Epithelial cell of umbilical artery (primary cell): ENCODE data around the gene SSC5D. TPM values are rescaled to one million over a fixed set of nuclear protein-coding genes. Genes with fewer than 3 reads are reported as not detected.

ENCODE experiments used
- total RNA-seq: library from RNA; depleted of rRNA; stranded (reverse); fragments of >200 nt; gene quantifications from 2 replicates; pipeline ENCODE4 v1.2.3, GENCODE V29; 2014

SSC5D gene
- total RNA-seq: 0.32 and 2.3 TPM in 2 replicates

GRCh38 chr19:55487924-55488687 lies at the start of gene SSC5D:
Gene SSC5D, plus strand, starts transcription at chr19:55488436. Its CDS starts 154 bp downstream, at chr19:55488590.

GRCh38 chr19:55443045-55443823 lies 45.0 kb upstream of the SSC5D start, which contains the start of gene SHISA7:
Gene SHISA7, minus strand, starts transcription at chr19:55443300. Its CDS starts 437 bp downstream, at chr19:55442863.

GRCh38 chr19:55461259-55461973 lies 26.8 kb upstream of the SSC5D start, which contains the start of gene ISOC2:
Gene ISOC2, minus strand, starts transcription at chr19:55461642. Its CDS starts 5,156 bp downstream, at chr19:55456486.

GRCh38 chr19:55464662-55465054 lies 23.6 kb upstream of the SSC5D start, which contains the start of gene C19orf85:
Gene C19orf85, minus strand, starts transcription at chr19:55464751. Its CDS starts 197 bp downstream, at chr19:55464554.

GRCh38 chr19:55476100-55476775 lies 12.0 kb upstream of the SSC5D start, which contains the start of gene ZNF628:
Gene ZNF628, plus strand, starts transcription at chr19:55476617. Its CDS starts 3,294 bp downstream, at chr19:55479911.

GRCh38 chr19:55484593-55485438 lies 3.4 kb upstream of the SSC5D start, which contains the start of gene NAT14:
Gene NAT14, plus strand, starts transcription at chr19:55485188. Its CDS starts 521 bp downstream, at chr19:55485709.

GRCh38 chr19:55536951-55537740 lies 48.9 kb downstream of the SSC5D start, which contains the start of gene SBK2:
Gene SBK2, minus strand, starts transcription at chr19:55537133. Its CDS starts 839 bp downstream, at chr19:55536294.

GRCh38 chr19:55545443-55545842 lies 57.2 kb downstream of the SSC5D start, which contains the start of gene SBK3:
Gene SBK3, minus strand, starts transcription at chr19:55545543. Its CDS starts 0 bp downstream, at chr19:55545543.

Other genes starting within 250 kb of the SSC5D start
- gene PPP6R1, start 229.4 kb upstream of the SSC5D start, total RNA-seq: 20.1 and 22.3 TPM in 2 replicates
- gene HSPBP1, start 208.3 kb upstream of the SSC5D start, total RNA-seq: 29.6 and 38.0 TPM in 2 replicates
- gene BRSK1, start 204.4 kb upstream of the SSC5D start, total RNA-seq: 0.61 and 0.65 TPM in 2 replicates
- not detected in 2 replicates for gene TMEM150B, start 163.1 kb upstream of the SSC5D start, total RNA-seq
- gene KMT5C, start 148.6 kb upstream of the SSC5D start, total RNA-seq: 3.9 and 4.7 TPM in 2 replicates
- gene COX6B2, start 133.7 kb upstream of the SSC5D start, total RNA-seq: under 0.01 TPM in 1 of 2 replicates, not detected in the other
- gene GARIN5B, start 125.2 kb upstream of the SSC5D start, total RNA-seq: not detected in 2 replicates
- 0.46 and 2.6 TPM in 2 replicates for gene IL11, start 118.0 kb upstream of the SSC5D start, total RNA-seq
- not detected in 2 replicates for gene TMEM190, start 111.6 kb upstream of the SSC5D start, total RNA-seq
- gene TMEM238, start 104.1 kb upstream of the SSC5D start, total RNA-seq: 0.65 TPM in 1 of 2 replicates, not detected in the other
- 112 and 274 TPM in 2 replicates for gene RPL28, start 102.5 kb upstream of the SSC5D start, total RNA-seq
- 168 and 599 TPM in 2 replicates for gene UBE2S, start 80.6 kb upstream of the SSC5D start, total RNA-seq
- not detected in 2 replicates for gene SHISA7, start 45.1 kb upstream of the SSC5D start, total RNA-seq
- gene ISOC2, start 26.8 kb upstream of the SSC5D start, total RNA-seq: 50.6 and 74.1 TPM in 2 replicates
- not detected in 2 replicates for gene C19orf85, start 23.7 kb upstream of the SSC5D start, total RNA-seq
- 0.30 and 2.6 TPM in 2 replicates for gene ZNF628, start 11.8 kb upstream of the SSC5D start, total RNA-seq
- 11.7 and 18.2 TPM in 2 replicates for gene NAT14, start 3.2 kb upstream of the SSC5D start, total RNA-seq
- not detected in 2 replicates for gene SBK2, start 48.7 kb downstream of the SSC5D start, total RNA-seq
- 0.32 TPM in 1 of 2 replicates, not detected in the other for gene SBK3, start 57.1 kb downstream of the SSC5D start, total RNA-seq
- 3.2 TPM in 2 replicates for gene ZNF579, start 92.4 kb downstream of the SSC5D start, total RNA-seq
- 1.8 and 2.6 TPM in 2 replicates for gene FIZ1, start 111.1 kb downstream of the SSC5D start, total RNA-seq
- 7.8 and 10.3 TPM in 2 replicates for gene ZNF524, start 111.9 kb downstream of the SSC5D start, total RNA-seq
- 0.61 and 0.65 TPM in 2 replicates for gene ZNF865, start 117.2 kb downstream of the SSC5D start, total RNA-seq
- gene ZNF784, start 136.1 kb downstream of the SSC5D start, total RNA-seq: 3.6 and 3.8 TPM in 2 replicates
- gene ZNF580, start 152.6 kb downstream of the SSC5D start, total RNA-seq: 1.9 and 2.7 TPM in 2 replicates
- 16.1 and 21.4 TPM in 2 replicates for gene ZNF581, start 155.2 kb downstream of the SSC5D start, total RNA-seq
- gene CCDC106, start 159.8 kb downstream of the SSC5D start, total RNA-seq: 7.6 and 7.8 TPM in 2 replicates
- 87.7 and 143 TPM in 2 replicates for gene U2AF2, start 166.6 kb downstream of the SSC5D start, total RNA-seq
- gene EPN1, start 186.8 kb downstream of the SSC5D start, total RNA-seq: 19.2 and 50.8 TPM in 2 replicates
- not detected in 2 replicates for gene NLRP9, start 250.0 kb downstream of the SSC5D start, total RNA-seq